HL-60 (cell line): ENCODE results near the gene EFCAB10.
"Not testable (repeated sequence)": the region's sequence is repeated elsewhere in the genome, so short reads cannot be mapped to it uniquely, and the experiment has no call there.

Experiments
- CTCF ChIP-seq: IDR thresholded peaks from one replicate; pipeline ENCODE4 v1.5.1; 2011; ENCODE audit warnings: low read length, control low read depth, inconsistent platforms; ENCODE audit not compliant: insufficient read depth
- GABPA ChIP-seq: IDR thresholded peaks from 2 replicates; pipeline ENCODE4 v1.6.1; 2012; ENCODE audit warnings: low read depth
- POLR2AphosphoS5 ChIP-seq: IDR thresholded peaks from 2 replicates; pipeline ENCODE4 v1.6.1; 2012; ENCODE audit warnings: low read depth
- REST ChIP-seq: IDR thresholded peaks from 2 replicates; pipeline ENCODE4 v1.6.1; 2012; ENCODE audit warnings: low read depth; ENCODE audit not compliant: insufficient replicate concordance
- SPI1 ChIP-seq: IDR thresholded peaks from 2 replicates; pipeline ENCODE4 v1.6.1; 2012; ENCODE audit warnings: low read depth, mild to moderate bottlenecking, borderline replicate concordance

GRCh38 chr7:105599080-105599479, 17.8 kb upstream of the EFCAB10 start:
- TF ChIP-seq CTCF, REST, POLR2AphosphoS5, SPI1, GABPA: not testable (repeated sequence)
